HPDE6-E6E7 (cell line): ENCODE results near the gene PEAK3.

Experiments
- DNase-seq: peaks from one replicate; pipeline ENCODE4 v3.0.0; 2011; ENCODE audit warnings: missing footprints; ENCODE audit errors: extremely low spot score

PEAK3 gene

GRCh38 chr19:2282062-2282861, at the start of gene PEAK3:
PEAK3 (minus strand) TSS chr19:2282175; CDS start chr19:2280931, 1,244 bp downstream.
- DNase-seq: no peak

GRCh38 chr19:2330632-2331284, 48.8 kb upstream of the PEAK3 start:
- no peak for DNase-seq

GRCh38 chr19:2330255-2330631, 48.3 kb upstream of the PEAK3 start:
- no peak for DNase-seq

- no peak for DNase-seq
Observed at GRCh38 chr19:2329501-2329916, 47.5 kb upstream of the PEAK3 start.

GRCh38 chr19:2329149-2329478, 47.1 kb upstream of the PEAK3 start:
- DNase-seq: no peak

GRCh38 chr19:2328401-2329148, 46.6 kb upstream of the PEAK3 start, which contains the start of the genes LSM7 and SPPL2B:
LSM7 (minus strand) TSS chr19:2328586; CDS start chr19:2328566, 20 bp downstream.
SPPL2B (plus strand) TSS chr19:2328684; CDS start chr19:2328710, 26 bp downstream.
- DNase-seq: peak; percentile 95

GRCh38 chr19:2327773-2328400, 45.9 kb upstream of the PEAK3 start:
- DNase-seq: peak; percentile 49

- DNase-seq: no peak
Observed at GRCh38 chr19:2326699-2327360, 44.9 kb upstream of the PEAK3 start.

GRCh38 chr19:2325281-2326046, 43.5 kb upstream of the PEAK3 start:
- no peak for DNase-seq

GRCh38 chr19:2324220-2324948, 42.4 kb upstream of the PEAK3 start:
- DNase-seq: no peak

- DNase-seq: no peak
Observed at GRCh38 chr19:2323707-2324106, 41.7 kb upstream of the PEAK3 start.

GRCh38 chr19:2321565-2322283, 39.7 kb upstream of the PEAK3 start:
- no peak for DNase-seq

GRCh38 chr19:2320939-2321338, 39.0 kb upstream of the PEAK3 start:
- no peak for DNase-seq

GRCh38 chr19:2320049-2320448, 38.1 kb upstream of the PEAK3 start:
- DNase-seq: peak; percentile 66

- DNase-seq: no peak
Observed at GRCh38 chr19:2319551-2319950, 37.6 kb upstream of the PEAK3 start.

- no peak for DNase-seq
Observed at GRCh38 chr19:2318923-2319322, 36.9 kb upstream of the PEAK3 start.

GRCh38 chr19:2317756-2318155, 35.8 kb upstream of the PEAK3 start:
- no peak for DNase-seq

- no peak for DNase-seq
Observed at GRCh38 chr19:2317300-2317699, 35.3 kb upstream of the PEAK3 start.

GRCh38 chr19:2315818-2316353, 33.9 kb upstream of the PEAK3 start:
- DNase-seq: no peak
